ENCODE data around the gene DACT2. TPM values are rescaled to one million over a fixed set of nuclear protein-coding genes. Genes with fewer than 3 reads are reported as not detected.

The DACT2 gene
- total and polyA plus RNA-seq, 2 donors (not counting 1 experiment from before 2014, with no cell fraction given): not detected

GRCh38 chr6:168299541-168300511 lies 19.8 kb downstream of the DACT2 start:
- no peak for DNase-seq (ENCODE audit: low read depth in 2 of 2)
- H3K9me3 ChIP-seq (ENCODE audit: control insufficient read depth, insufficient read depth, low read depth, low read length): no peaks in the 10 kb centered on the region

GRCh38 chr6:168297643-168298042 lies 21.9 kb downstream of the DACT2 start:
- Histone ChIP-seq H3K9me3 (ENCODE audit: control insufficient read depth, insufficient read depth, low read depth, low read length) (no peaks in the 10 kb centered on the region), H3K27me3 (ENCODE audit: control insufficient read depth, insufficient read depth, low read length) (no peaks in the 10 kb centered on the region), H3K79me2 (ENCODE audit: control insufficient read depth, insufficient read depth, low read length) (no peaks in the 10 kb centered on the region), H3K4me3 (replicated peaks in 1 of 4; ENCODE audit: control extremely low read depth in 1 of 4, insufficient read depth in 1 of 4, low read depth in 3 of 4, low read length in 4 of 4) (no peak overlapping the region), H3K4me2 (ENCODE audit: extremely low read depth, insufficient read depth, low read length) (no peak overlapping the region), H3K27ac (ENCODE audit: insufficient read depth, low read length) (no peak overlapping the region), H4K20me1 (ENCODE audit: control insufficient read depth, extremely low read depth, insufficient read depth, low read length) (no peaks in the 10 kb centered on the region), H3K9ac (ENCODE audit: insufficient read depth, low read length) (no peak overlapping the region), H2AFZ (ENCODE audit: low read length) (no peak overlapping the region), H3K4me1 (ENCODE audit: control insufficient read depth, extremely low read depth, insufficient read depth, low read length) (no peaks in the 10 kb centered on the region), H3K36me3 (ENCODE audit: control insufficient read depth, insufficient read depth, low read length) (no peaks in the 10 kb centered on the region)
- TF ChIP-seq CTCF (conservative IDR thresholded peaks at IDR 0.05 in 1 of 2, IDR thresholded peaks at IDR 0.05 in 1 of 2; ENCODE audit: low read depth in 1 of 2, low read length in 2 of 2) (no peak), EZH2 (IDR thresholded peaks at IDR 0.05; ENCODE audit: low read length, missing control alignments) (no peak)
- DNase-seq (ENCODE audit: low read depth in 2 of 2): no peak

More at GRCh38 chr6:168299541-168300511, 19.8 kb downstream of the DACT2 start:
- Histone ChIP-seq H3K4me1 (ENCODE audit: control insufficient read depth, extremely low read depth, insufficient read depth, low read length) (no peaks in the 10 kb centered on the region), H4K20me1 (ENCODE audit: control insufficient read depth, extremely low read depth, insufficient read depth, low read length) (no peaks in the 10 kb centered on the region), H3K4me3 (replicated peaks in 1 of 4; ENCODE audit: control extremely low read depth in 1 of 4, insufficient read depth in 1 of 4, low read depth in 3 of 4, low read length in 4 of 4) (no peak overlapping the region), H3K79me2 (ENCODE audit: control insufficient read depth, insufficient read depth, low read length) (no peaks in the 10 kb centered on the region), H2AFZ (ENCODE audit: low read length) (no peak overlapping the region), H3K27me3 (ENCODE audit: control insufficient read depth, insufficient read depth, low read length) (no peaks in the 10 kb centered on the region), H3K4me2 (ENCODE audit: extremely low read depth, insufficient read depth, low read length) (no peak overlapping the region), H3K36me3 (ENCODE audit: control insufficient read depth, insufficient read depth, low read length) (no peaks in the 10 kb centered on the region), H3K27ac (ENCODE audit: insufficient read depth, low read length) (no peak overlapping the region), H3K9ac (ENCODE audit: insufficient read depth, low read length) (no peak overlapping the region)
- TF ChIP-seq CTCF (conservative IDR thresholded peaks at IDR 0.05 in 1 of 2, IDR thresholded peaks at IDR 0.05 in 1 of 2; ENCODE audit: low read depth in 1 of 2, low read length in 2 of 2): no peak
- no peak for TF ChIP-seq EZH2 (IDR thresholded peaks at IDR 0.05; ENCODE audit: low read length, missing control alignments)

- Histone ChIP-seq H3K9me3 (ENCODE audit: control insufficient read depth, insufficient read depth, low read depth, low read length) (no peaks in the 10 kb centered on the region), H3K9ac (ENCODE audit: insufficient read depth, low read length) (no peak overlapping the region), H3K4me3 (replicated peaks in 1 of 4; ENCODE audit: control extremely low read depth in 1 of 4, insufficient read depth in 1 of 4, low read depth in 3 of 4, low read length in 4 of 4) (no peak overlapping the region), H3K79me2 (ENCODE audit: control insufficient read depth, insufficient read depth, low read length) (no peaks in the 10 kb centered on the region), H3K36me3 (ENCODE audit: control insufficient read depth, insufficient read depth, low read length) (no peaks in the 10 kb centered on the region), H3K4me1 (ENCODE audit: control insufficient read depth, extremely low read depth, insufficient read depth, low read length) (no peaks in the 10 kb centered on the region), H2AFZ (ENCODE audit: low read length) (no peak overlapping the region), H3K4me2 (ENCODE audit: extremely low read depth, insufficient read depth, low read length) (no peak overlapping the region), H3K27ac (ENCODE audit: insufficient read depth, low read length) (no peak overlapping the region), H4K20me1 (ENCODE audit: control insufficient read depth, extremely low read depth, insufficient read depth, low read length) (no peaks in the 10 kb centered on the region), H3K27me3 (ENCODE audit: control insufficient read depth, insufficient read depth, low read length) (no peaks in the 10 kb centered on the region)
- DNase-seq (ENCODE audit: low read depth in 2 of 2): no peak
- TF ChIP-seq EZH2 (IDR thresholded peaks at IDR 0.05; ENCODE audit: low read length, missing control alignments): no peak
- no peak for TF ChIP-seq CTCF (conservative IDR thresholded peaks at IDR 0.05 in 1 of 2, IDR thresholded peaks at IDR 0.05 in 1 of 2; ENCODE audit: low read depth in 1 of 2, low read length in 2 of 2)
Observed at GRCh38 chr6:168294901-168295300, 24.7 kb downstream of the DACT2 start.
